HG03575 (cell line): ENCODE measurements around the gene DRAM1.
"Not testable (repeated sequence)": the region's sequence is repeated elsewhere in the genome, so short reads cannot be mapped to it uniquely, and the experiment has no call there.

Source experiments
- ATAC-seq: cut with Tn5 transposase; IDR thresholded peaks from one replicate; pipeline ENCODE4 v1.9.1; 2021; ENCODE audit not compliant: unreplicated experiment, insufficient number of reproducible peaks, low FRiP score; ENCODE audit errors: extremely low read depth

The DRAM1 gene

GRCh38 chr12:101876861-101877805 lies at the start of gene DRAM1:
TSS of gene DRAM1 (plus strand) at chr12:101877580. CDS start at chr12:101877790, 210 bp downstream.
- ATAC-seq, result no peak

- ATAC-seq, result no peak
These were observed 48.8 kb upstream of the DRAM1 start for GRCh38 chr12:101828463-101829196.

GRCh38 chr12:101829639-101830366 lies 47.6 kb upstream of the DRAM1 start:
- no peak for ATAC-seq

- peak; percentile 75 for ATAC-seq
These were observed 46.7 kb upstream of the DRAM1 start, which contains the start of gene GNPTAB for GRCh38 chr12:101830367-101831325. TSS of gene GNPTAB (minus strand) at chr12:101830959. CDS start at chr12:101830675, 284 bp downstream.

DNA sequence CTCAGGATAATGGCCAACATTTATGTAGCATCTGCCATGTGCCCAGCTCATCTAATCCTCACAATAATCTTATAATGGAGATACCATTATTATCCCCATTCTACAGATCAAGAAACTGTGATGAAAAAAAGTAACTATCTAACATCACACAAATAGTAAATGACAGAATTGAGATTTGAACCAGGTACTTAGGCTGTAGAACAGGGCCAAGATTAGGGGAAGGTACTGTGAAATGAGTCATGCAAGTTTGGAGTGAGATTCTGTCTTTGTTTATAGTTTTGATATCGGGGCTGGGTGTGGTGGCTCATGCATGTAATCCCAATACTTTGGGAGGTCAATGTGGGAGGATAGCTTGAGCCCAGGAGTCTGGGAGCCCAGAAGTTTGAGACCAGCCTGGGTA lies 45.4 kb upstream of the DRAM1 start:
- ATAC-seq, result no peak

DNA sequence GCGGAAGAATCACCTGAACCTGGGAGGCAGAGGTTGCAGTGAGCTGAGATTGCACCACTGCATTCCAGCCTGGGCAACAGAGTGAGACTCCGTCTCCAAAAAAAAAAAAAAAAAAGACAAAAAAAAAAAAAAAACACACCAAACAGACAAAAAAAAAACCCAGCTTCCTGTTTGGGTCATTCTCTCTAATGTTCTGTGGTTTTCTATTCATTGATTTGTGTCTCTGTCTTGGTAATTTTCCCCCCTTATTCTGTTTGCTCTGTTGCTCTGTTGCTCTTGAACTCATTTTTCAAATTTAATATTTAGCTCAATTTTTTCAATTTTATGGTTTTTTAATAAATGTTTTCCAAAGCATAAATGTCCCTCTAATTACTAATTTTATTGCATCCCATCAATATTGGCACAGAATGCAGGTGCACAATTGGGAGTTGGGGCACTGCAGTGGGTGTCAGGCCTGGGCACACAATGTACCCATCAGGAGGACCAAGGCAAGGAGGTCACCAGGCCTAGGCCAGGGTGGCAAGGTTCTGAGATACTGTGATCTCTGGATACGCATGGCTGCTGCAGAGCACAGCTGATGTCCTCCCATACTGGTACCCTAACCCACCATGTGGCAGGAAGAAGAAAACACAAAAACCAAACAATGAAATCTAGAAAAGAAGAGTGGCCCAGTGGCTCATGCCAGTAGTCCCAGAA lies 38.6 kb upstream of the DRAM1 start:
- no peak for ATAC-seq

DNA sequence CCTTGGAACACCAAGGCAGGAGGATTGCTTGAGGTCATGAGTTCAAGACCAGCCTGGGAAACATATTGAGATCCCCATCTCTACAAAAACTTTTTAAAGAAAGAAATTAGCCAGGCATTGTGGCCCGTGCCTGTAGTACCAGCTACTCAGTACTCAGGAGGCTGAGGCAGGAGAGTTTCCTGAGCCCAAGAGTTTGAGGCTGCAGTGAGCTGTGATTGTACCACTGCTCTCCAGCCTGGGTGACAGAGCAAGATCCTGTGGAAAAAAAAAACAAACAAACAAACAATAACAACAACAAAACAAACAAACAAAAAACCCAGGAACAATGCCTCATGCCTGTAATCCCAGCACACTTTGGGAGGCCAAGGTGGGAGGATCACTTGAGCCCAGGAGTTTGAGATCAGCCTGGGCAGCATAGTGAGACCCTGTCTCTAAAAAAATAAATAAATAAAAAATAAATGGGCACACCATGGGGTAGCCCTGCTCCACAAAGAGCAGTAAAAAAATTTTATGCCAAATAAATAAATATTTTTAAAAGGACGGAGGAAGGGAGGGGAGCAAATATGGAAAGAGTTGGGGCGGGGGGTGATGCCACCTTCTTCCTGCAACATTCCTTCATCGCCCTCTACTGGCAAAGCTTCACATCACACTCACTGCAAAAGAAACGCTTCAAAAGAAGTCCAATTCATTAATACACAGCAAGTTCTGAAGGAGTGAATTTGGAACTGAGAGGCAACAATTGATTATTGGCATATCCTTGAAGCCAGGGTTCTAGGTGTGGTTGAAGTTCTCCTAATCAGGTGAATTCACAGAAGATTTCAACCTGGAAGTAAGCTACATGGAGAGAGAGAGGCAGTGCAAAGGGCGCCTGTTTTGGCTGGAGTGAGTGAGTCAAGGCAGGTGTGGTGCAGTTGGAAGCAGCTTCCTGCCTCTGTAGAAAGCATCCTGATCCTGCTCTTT lies 37.8 kb upstream of the DRAM1 start:
- ATAC-seq, result no peak

- no peak for ATAC-seq
These were observed 36.3 kb upstream of the DRAM1 start for GRCh38 chr12:101841069-101841468.

- ATAC-seq, result no peak
These were observed 32.2 kb upstream of the DRAM1 start for GRCh38 chr12:101845137-101845711.

- ATAC-seq, result no peak
These were observed 30.1 kb upstream of the DRAM1 start for GRCh38 chr12:101847325-101847724.

DNA sequence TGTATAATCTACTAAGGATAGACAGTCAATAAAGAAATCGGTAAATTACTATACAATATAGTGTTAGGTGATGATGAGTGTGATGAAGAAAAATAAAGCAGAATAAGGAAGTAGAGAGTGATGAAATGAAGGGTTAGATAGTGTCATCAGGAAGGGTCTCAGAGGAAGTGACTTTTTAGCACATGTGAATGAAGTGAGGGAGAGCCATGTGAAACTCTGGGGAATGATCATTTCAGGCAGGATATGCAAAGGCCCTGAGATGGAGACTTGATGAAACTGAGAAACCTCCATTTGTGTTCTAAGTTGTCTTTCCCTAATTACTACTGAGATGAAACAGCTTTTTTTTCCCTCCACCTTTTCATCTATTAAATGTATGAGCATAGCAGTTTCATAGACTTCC lies 27.2 kb upstream of the DRAM1 start:
- ATAC-seq, result peak; percentile 34

- ATAC-seq, result no peak
These were observed 24.4 kb upstream of the DRAM1 start for GRCh38 chr12:101852998-101853397.

GRCh38 chr12:101854747-101855146 lies 22.6 kb upstream of the DRAM1 start:
- ATAC-seq, result no peak

GRCh38 chr12:101855364-101855884 lies 22.0 kb upstream of the DRAM1 start:
- no peak for ATAC-seq

- ATAC-seq, result no peak
These were observed 21.4 kb upstream of the DRAM1 start for GRCh38 chr12:101855976-101856375.

DNA sequence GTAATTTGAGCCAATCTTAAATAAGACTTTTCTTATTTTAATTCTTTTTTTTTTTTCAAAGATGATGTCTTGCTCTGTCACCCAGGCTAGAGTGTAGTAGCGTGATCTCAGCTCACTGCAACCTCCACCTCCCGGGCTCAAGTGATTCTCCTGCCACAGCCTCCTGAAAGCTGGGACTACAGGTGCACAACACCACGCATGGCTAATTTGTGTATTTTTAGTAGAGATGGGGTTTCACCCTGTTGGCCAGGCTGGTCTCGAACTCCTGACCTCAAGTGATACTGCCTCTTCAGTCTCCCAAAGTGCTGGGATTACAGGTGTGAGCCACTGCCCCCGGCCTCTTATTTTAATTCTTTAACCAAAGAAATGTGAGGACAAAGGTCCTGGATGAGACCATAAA lies 20.8 kb upstream of the DRAM1 start:
- not testable (repeated sequence) for ATAC-seq
